ENCODE data around the gene PLPPR2.

PLPPR2 gene

DNA sequence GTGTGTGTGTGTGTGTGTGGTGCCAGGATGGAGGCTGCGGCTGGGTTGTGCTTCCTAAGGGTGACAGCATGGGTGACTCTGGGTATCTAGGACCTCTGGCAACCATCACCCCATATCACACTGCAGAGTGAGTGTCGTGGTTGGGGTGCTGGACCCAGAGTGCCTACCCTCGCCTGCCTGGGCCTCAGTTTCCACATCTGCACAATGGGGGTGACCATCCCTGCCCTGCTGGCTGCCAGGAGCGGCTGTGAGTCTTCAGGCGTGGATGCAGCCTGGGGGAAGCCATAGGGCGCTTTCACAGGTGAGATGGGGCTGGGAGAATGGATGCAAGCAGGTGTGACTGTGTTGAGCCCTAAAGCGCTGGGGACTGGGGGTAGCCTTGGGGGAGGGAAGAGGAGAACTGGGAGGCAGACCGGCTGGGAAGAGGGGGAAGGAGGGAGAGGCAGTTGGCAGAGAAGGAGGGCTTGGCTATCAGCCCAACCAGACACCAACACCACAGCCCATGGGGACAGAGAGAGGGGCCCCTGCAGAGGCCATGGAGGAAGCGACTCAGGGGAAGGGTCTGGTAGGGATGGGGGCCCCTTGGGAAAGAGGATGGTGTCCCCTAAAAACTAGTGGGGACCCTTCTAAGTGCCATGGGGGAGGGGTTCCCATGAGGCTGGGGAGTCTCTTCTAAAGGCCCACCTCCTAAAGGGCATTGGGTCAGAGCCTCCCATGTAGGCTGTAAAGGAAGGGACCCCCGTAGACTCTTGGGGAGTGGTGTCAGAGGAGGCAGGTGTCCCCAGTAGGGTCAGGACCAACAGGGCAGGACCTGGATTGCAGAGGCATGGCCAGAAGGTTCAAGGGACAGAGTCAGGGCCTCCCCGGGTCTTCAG is 1.7 kb downstream of the PLPPR2 start:
- Mint-ChIP-seq H3K4me3 (no peak overlapping the region), H3K9me3 (no peaks in the 10 kb centered on the region), H3K27me3 (peaks cover 19% of the 10 kb centered on the region), H3K27ac (peak overlapping the region in 1 of 2 donors; percentile 43), H3K4me1 (peaks cover 17% of the 10 kb centered on the region)
- DNase-seq: no peak
- no peak for ATAC-seq

DNA sequence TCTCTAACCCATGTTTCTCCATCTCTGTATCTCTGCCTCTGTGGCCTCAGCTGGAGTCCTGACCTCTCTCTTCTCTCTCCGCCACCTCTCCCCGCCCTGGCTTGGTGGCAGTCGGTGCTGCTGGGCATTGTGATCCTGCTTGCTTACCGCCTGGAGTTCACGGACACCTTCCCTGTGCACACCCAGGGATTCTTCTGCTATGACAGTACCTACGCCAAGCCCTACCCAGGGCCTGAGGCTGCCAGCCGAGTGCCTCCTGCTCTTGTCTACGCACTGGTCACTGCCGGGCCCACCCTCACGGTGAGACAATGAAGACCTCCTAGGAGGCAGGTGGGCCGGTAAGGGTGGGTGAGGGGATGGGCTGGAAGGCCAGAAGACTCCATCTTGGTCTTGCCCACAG is 4.2 kb downstream of the PLPPR2 start:
- H3K27me3 Mint-ChIP-seq: peaks cover 19% of the 10 kb centered on the region
- H3K9me3 Mint-ChIP-seq: no peaks in the 10 kb centered on the region
- H3K4me3 Mint-ChIP-seq: no peak overlapping the region
- DNase-seq (no peak), ATAC-seq (no peak)
- H3K27ac Mint-ChIP-seq: no peak overlapping the region
- peaks cover 17% of the 10 kb centered on the region for H3K4me1 Mint-ChIP-seq

- Mint-ChIP-seq H3K27ac (no peak overlapping the region), H3K27me3 (peaks cover 9% of the 10 kb centered on the region), H3K9me3 (no peaks in the 10 kb centered on the region), H3K4me3 (no peak overlapping the region), H3K4me1 (peaks cover 3% of the 10 kb centered on the region)
- no peak for DNase-seq
- ATAC-seq: no peak
These were observed 6.0 kb downstream of the PLPPR2 start for GRCh38 chr19:11361037-11361770.

GRCh38 chr19:11361771-11362731 is 6.8 kb downstream of the PLPPR2 start:
- peaks cover under 1% of the 10 kb centered on the region for H3K27me3 Mint-ChIP-seq
- ATAC-seq: no peak
- H3K4me1 Mint-ChIP-seq: no peaks in the 10 kb centered on the region

DNA sequence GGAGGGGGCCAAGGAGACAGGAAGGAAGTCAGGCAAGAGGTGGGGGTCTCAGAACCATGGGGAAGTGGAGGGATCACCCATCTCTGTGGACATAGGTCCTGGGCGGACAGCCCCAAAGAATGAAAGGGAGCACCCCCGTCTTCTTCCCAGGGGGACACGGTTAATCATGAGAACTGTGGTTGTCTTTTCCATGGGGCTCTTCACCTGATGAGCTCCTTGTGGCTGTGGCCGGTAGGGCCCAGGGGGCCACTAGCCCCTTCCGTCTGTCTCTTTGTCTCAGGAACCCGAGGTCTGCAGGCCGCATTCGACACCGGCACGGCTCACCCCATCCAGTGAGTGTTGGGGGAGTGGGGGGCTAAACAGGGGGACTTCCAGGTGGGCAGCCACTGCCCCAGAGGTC is 8.6 kb downstream of the PLPPR2 start:
- no peaks in the 10 kb centered on the region for H3K27me3 Mint-ChIP-seq
- no peak overlapping the region for H3K4me3 Mint-ChIP-seq
- no peak overlapping the region for H3K27ac Mint-ChIP-seq
- H3K9me3 Mint-ChIP-seq: no peaks in the 10 kb centered on the region
- no peaks in the 10 kb centered on the region for H3K4me1 Mint-ChIP-seq
- DNase-seq (no peak), ATAC-seq (no peak)

More at GRCh38 chr19:11361771-11362731, 6.8 kb downstream of the PLPPR2 start:
- Mint-ChIP-seq H3K27ac (no peak overlapping the region), H3K4me3 (no peak overlapping the region), H3K9me3 (no peaks in the 10 kb centered on the region)
- no peak for DNase-seq

GRCh38 chr19:11364296-11364904 is 9.2 kb downstream of the PLPPR2 start:
- H3K9me3 Mint-ChIP-seq: no peaks in the 10 kb centered on the region

GRCh38 chr19:11364935-11365334 is 9.7 kb downstream of the PLPPR2 start:
- Mint-ChIP-seq H3K4me3 (no peak overlapping the region), H3K27me3 (no peaks in the 10 kb centered on the region), H3K27ac (no peak overlapping the region), H3K4me1 (no peaks in the 10 kb centered on the region), H3K9me3 (no peaks in the 10 kb centered on the region)
- DNase-seq (no peak), ATAC-seq (no peak)

More at GRCh38 chr19:11364296-11364904, 9.2 kb downstream of the PLPPR2 start:
- no peak overlapping the region for H3K27ac Mint-ChIP-seq
- ATAC-seq (peak; percentile 43), DNase-seq (no peak)
- no peaks in the 10 kb centered on the region for H3K27me3 Mint-ChIP-seq
- no peaks in the 10 kb centered on the region for H3K4me1 Mint-ChIP-seq
- no peak overlapping the region for H3K4me3 Mint-ChIP-seq

DNA sequence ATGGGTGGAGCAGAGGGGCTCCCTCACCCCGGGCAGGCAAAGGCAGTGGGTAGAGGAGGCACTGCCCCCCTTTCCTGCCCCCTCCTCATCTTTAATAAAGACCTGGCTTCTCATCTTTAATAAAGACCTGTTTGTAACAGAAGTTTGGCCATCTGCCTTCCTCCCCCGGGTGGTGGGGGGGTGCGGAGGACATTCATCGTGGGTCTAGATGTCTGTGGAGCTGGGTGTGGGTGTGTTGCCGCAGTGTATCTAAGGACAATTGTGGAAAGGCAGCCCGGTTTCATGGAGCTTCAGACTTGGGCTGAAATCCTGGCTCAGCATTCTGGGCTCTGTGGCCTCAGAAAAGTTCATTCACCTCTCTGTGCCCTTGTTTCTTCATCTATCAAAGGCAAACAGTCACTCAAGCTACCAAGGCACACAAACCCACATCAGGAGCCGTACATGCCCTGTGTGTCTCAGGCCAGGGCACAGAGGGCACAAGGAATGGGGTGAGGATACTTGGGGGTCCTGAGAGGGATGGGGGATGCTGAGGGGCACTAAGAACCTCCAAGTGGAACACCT is 10.4 kb downstream of the PLPPR2 start:
- no peak for DNase-seq
- H3K27ac Mint-ChIP-seq: no peak overlapping the region
- H3K9me3 Mint-ChIP-seq: no peaks in the 10 kb centered on the region

DNA sequence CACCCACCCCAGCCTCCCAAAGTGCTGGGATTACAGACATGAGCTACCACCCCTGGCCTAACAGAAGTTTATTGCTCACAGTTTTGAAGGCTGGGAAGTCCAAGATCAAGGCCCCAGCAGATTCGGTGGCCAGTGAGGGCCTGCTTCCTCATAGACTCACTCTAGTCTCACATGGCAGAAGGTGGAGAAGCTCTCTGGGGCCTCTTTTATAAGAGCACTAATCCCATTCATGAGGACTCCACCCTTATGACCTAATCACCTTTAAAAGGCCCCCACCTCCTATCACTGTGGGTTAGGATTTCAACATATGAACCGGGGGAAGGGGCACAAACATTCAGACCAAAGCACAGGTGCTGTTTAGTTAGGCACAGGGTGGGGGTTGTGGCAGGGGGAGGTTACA is 12.3 kb downstream of the PLPPR2 start:
- no peak overlapping the region for H3K27ac Mint-ChIP-seq
- no peaks in the 10 kb centered on the region for H3K4me1 Mint-ChIP-seq
- no peak overlapping the region for H3K4me3 Mint-ChIP-seq
- no peak for DNase-seq
- ATAC-seq: no peak
- H3K27me3 Mint-ChIP-seq: no peaks in the 10 kb centered on the region
- H3K9me3 Mint-ChIP-seq: no peaks in the 10 kb centered on the region

More for the DNA sequence above, 10.4 kb downstream of the PLPPR2 start:
- no peaks in the 10 kb centered on the region for H3K4me1 Mint-ChIP-seq
- H3K27me3 Mint-ChIP-seq: no peaks in the 10 kb centered on the region
- no peak overlapping the region for H3K4me3 Mint-ChIP-seq
- ATAC-seq: no peak

- Mint-ChIP-seq H3K9me3 (no peaks in the 10 kb centered on the region), H3K4me3 (no peak overlapping the region), H3K27me3 (no peaks in the 10 kb centered on the region), H3K27ac (no peak overlapping the region), H3K4me1 (peaks cover 3% of the 10 kb centered on the region)
- ATAC-seq (no peak), DNase-seq (no peak)
These were observed 15.5 kb downstream of the PLPPR2 start for GRCh38 chr19:11370744-11371143.

- Mint-ChIP-seq H3K4me1 (peaks cover 23% of the 10 kb centered on the region), H3K4me3 (no peak overlapping the region), H3K9me3 (no peaks in the 10 kb centered on the region), H3K27ac (peak overlapping the region; percentile 22 to 68), H3K27me3 (no peaks in the 10 kb centered on the region)
- no peak for DNase-seq
- no peak for ATAC-seq
These were observed 18.1 kb downstream of the PLPPR2 start for GRCh38 chr19:11373166-11373884.

- H3K27ac Mint-ChIP-seq: no peak overlapping the region
- no peak for DNase-seq
- no peak overlapping the region for H3K4me3 Mint-ChIP-seq
- H3K4me1 Mint-ChIP-seq: peaks cover 29% of the 10 kb centered on the region
- no peaks in the 10 kb centered on the region for H3K9me3 Mint-ChIP-seq
- no peaks in the 10 kb centered on the region for H3K27me3 Mint-ChIP-seq
- no peak for ATAC-seq
These were observed 18.7 kb downstream of the PLPPR2 start for GRCh38 chr19:11373885-11374432.

- Mint-ChIP-seq H3K27ac (no peak within 1 kb of the TSS), H3K27me3 (no peaks in the 10 kb centered on the region), H3K4me1 (peaks cover 31% of the 10 kb centered on the region), H3K9me3 (no peaks in the 10 kb centered on the region), H3K4me3 (no peak within 1 kb of the TSS)
- DNase-seq: peak; percentile 98 to 99
- ATAC-seq: peak; percentile 94
These were observed 19.4 kb downstream of the PLPPR2 start, which contains the start of gene SWSAP1 for GRCh38 chr19:11374433-11375142. TSS of gene SWSAP1 (plus strand) at chr19:11374666. CDS start at chr19:11374681, 15 bp downstream.

Measured in stimulated activated naive CD8-positive, alpha-beta T cell treated with anti-CD3 and anti-CD28 coated beads, Interleukin-15, amount 100 ng/mL, for 72 hours (primary cell).